Measurements from ENCODE around the gene RBM26.

- TF ChIP-seq CTCF (IDR thresholded peaks at IDR 0.05; ENCODE audit: low read length) (no peak), EZH2phosphoT487 (IDR thresholded peaks at IDR 0.05; ENCODE audit: low read length) (no peak)
Observed at GRCh38 chr13:79376843-79377242, 29.2 kb downstream of the RBM26 start.
